Karpas-422 (cell line): ENCODE measurements around the gene ITGAL. TPM values are rescaled to one million over a fixed set of nuclear protein-coding genes. Genes with fewer than 3 reads are reported as not detected.

Source experiments
- DNase-seq: peaks from one replicate; pipeline ENCODE4 v3.0.0-alpha.2; 2015
- H2AFZ ChIP-seq: fragments of 200-600 bp; sonication (generic); 2 replicates; pipeline ENCODE4 v1.6.1; 2014; ENCODE audit warnings: antibody characterized with exemption, low read length, mixed read lengths
- H3K27ac ChIP-seq: fragments of 200-600 bp; sonication (generic); 2 replicates; pipeline ENCODE4 v1.5.1; 2014; ENCODE audit warnings: mild to moderate bottlenecking, low read length, moderate library complexity
- H3K27me3 ChIP-seq: fragments of 200-600 bp; sonication (generic); 2 replicates; pipeline ENCODE4 v1.6.1; 2014; ENCODE audit warnings: low read length, mixed read lengths
- H3K36me3 ChIP-seq: fragments of 200-600 bp; sonication (generic); 2 replicates; pipeline ENCODE4 v1.6.1; 2014; ENCODE audit warnings: low read length, mixed read lengths; ENCODE audit not compliant: insufficient read depth
- H3K4me1 ChIP-seq: fragments of 200-600 bp; sonication (generic); 2 replicates; pipeline ENCODE4 v1.6.1; 2014; ENCODE audit warnings: mild to moderate bottlenecking, low read length, mixed read lengths
- H3K4me2 ChIP-seq: fragments of 200-600 bp; sonication (generic); 2 replicates; pipeline ENCODE4 v1.6.1; 2014; ENCODE audit warnings: low read length, low read depth, mild to moderate bottlenecking; ENCODE audit not compliant: poor library complexity, severe bottlenecking
- H3K4me3 ChIP-seq: fragments of 200-600 bp; sonication (generic); 2 replicates; pipeline ENCODE4 v1.5.1; 2014; ENCODE audit warnings: mild to moderate bottlenecking, antibody characterized with exemption, low read length, mixed read lengths
- H3K79me2 ChIP-seq: fragments of 200-600 bp; sonication (generic); 2 replicates; pipeline ENCODE4 v1.6.1; 2014; ENCODE audit warnings: mild to moderate bottlenecking, low read length, mixed read lengths
- H3K9ac ChIP-seq: fragments of 200-600 bp; sonication (generic); 2 replicates; pipeline ENCODE4 v1.6.0; 2014; ENCODE audit warnings: low read length
- H3K9me2 ChIP-seq: fragments of 200-600 bp; sonication (generic), shearing (Covaris generic); replicated peaks from 2 replicates; pipeline ENCODE4 v1.6.0; 2014; ENCODE audit warnings: mild to moderate bottlenecking, low read length, moderate library complexity; ENCODE audit not compliant: insufficient read depth
- H3K9me3 ChIP-seq: fragments of 300-700, 200-600 bp; sonication (generic); 2 replicates; pipeline ENCODE4 v1.6.1; 2014; ENCODE audit warnings: low read length, mixed read lengths
- H4K20me1 ChIP-seq: fragments of 200-600 bp; sonication (generic); 2 replicates; pipeline ENCODE4 v1.6.1; 2014; ENCODE audit warnings: mild to moderate bottlenecking, antibody characterized with exemption, low read length, low read depth; ENCODE audit not compliant: insufficient read depth
- total RNA-seq: library from RNA; depleted of rRNA; stranded (reverse); fragments of >200 nt; shearing (Covaris generic); gene quantifications from 2 replicates; pipeline ENCODE4 v1.2.3, GENCODE V29; 2014; ENCODE audit warnings: low replicate concordance

Gene ITGAL
- total RNA-seq, 1 experiment from 2014 or later, result 0.07 TPM

DNA sequence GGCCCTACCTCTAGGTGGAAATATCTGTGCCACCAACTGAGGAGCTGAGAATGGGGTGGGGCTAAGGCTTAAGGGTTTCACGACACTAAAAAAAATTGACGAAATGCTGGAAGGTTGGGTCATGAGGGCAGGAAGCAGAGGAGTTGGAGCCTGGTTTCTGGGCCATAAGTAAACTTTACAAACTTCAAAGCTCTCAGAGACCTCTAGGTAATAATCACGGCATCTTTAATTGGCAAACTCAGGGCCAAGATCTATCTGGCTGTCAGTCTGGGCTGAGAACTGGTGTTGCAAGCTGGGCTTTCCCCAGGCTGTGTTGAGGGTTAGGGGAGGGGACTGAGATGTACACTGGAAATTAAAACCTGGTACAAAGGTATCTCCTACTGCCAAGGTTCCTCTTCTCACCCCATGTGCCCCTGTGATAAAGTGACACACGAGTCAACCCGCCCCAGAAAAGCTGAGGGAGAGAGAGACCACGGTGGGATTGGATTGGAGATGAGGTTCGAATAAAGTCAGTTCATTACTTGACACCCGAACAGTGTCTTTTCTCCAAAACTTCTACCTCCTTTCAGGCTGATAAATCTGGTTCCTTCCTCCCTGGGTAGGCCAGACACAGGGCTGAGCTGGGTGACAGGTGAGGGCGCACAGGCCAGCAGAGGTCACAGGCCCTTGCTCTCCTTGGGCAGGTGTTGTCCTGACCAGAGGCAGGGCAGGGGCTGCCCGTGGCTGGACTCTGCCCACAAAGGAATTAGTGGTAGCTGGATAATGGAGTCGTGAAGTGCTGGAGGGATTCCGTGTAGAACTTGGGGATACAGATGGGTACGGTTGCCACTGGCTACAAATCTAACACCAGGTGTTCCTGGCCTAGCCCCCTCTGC, 57.9 kb downstream of the ITGAL start:
- no peak for DNase-seq
- H3K36me3 ChIP-seq, result no peaks in the 10 kb centered on the region
- H3K9ac ChIP-seq, result no peak overlapping the region
- no peak overlapping the region for H3K27ac ChIP-seq
- no peaks in the 10 kb centered on the region for H3K27me3 ChIP-seq
- peaks cover 41% of the 10 kb centered on the region for H3K4me1 ChIP-seq
- H2AFZ ChIP-seq, result no peak overlapping the region
- H3K4me2 ChIP-seq, result no peak overlapping the region
- no peaks in the 10 kb centered on the region for H4K20me1 ChIP-seq
- H3K9me3 ChIP-seq, result no peaks in the 10 kb centered on the region
- H3K4me3 ChIP-seq, result no peak overlapping the region
- H3K79me2 ChIP-seq, result peaks cover 28% of the 10 kb centered on the region
- no peaks in the 10 kb centered on the region for H3K9me2 ChIP-seq

DNA sequence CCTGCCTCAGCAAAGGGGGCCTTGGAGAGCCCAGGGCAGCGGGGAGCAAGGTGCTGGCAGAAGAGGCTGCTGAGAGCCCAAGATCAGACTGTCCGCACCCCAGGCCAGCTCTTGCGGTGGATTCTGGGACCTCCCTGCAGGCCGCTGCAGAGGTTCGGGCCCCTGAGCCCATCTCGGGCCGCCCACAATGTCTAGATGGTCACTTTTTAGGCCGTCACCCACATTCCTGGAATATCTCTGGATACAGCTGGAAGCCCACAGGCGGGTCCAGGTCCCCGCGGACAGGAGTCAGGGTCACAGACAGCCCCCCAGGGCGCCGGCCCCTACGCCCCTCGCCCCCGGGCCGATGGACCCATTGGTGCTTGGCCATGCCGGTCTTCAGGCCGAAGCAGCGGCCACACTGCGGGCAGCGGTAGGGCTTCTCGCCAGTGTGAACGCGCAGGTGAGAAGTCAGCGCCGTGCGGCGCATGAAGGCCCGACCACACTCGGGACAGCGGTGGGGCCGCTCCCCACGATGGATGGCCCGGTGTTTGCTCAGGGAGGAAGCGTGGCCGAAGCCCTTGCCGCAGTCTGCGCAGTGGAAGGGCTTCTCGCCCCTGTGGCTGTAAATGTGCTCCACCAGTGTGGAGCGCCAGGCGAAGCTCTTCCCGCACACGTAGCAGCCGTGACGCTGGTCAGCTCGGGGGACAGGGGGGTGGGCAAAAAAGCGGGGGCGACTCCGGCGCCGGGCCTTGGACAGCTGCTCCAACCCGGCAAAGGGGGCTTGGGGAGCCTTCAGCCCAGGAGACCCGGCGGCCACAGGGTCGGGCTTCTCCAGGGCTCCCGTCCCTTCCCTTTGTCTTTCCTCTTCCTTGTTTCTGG, 60.0 kb downstream of the ITGAL start:
- DNase-seq, result no peak
- peaks cover 47% of the 10 kb centered on the region for H3K4me1 ChIP-seq

DNA sequence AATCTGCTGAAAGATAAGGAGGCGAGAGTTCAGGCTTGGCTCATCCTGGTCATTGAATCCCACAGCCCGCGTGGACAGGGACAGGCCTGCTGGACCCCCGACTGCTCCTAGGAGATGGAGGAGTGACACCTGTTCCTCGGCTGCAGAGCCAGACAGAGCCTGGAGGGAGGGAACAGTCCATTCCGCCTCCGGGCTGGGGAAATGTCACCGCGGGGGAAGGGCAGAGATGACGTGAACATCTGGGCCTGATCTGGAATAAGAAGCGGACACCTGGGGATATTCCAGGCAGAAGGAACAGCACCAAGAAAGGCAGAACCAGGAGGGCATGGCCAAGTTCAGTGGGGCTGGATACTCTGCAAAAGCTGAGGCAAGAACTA, 60.6 kb downstream of the ITGAL start:
- Histone ChIP-seq H3K4me3 (peak overlapping the region; percentile 90; the same call in 1 of the 2 replicates), H4K20me1 (no peaks in the 10 kb centered on the region), H2AFZ (no peak overlapping the region), H3K27ac (no peak overlapping the region), H3K9me2 (no peaks in the 10 kb centered on the region), H3K36me3 (no peaks in the 10 kb centered on the region), H3K79me2 (peaks cover 34% of the 10 kb centered on the region), H3K27me3 (no peaks in the 10 kb centered on the region), H3K4me1 (peaks cover 45% of the 10 kb centered on the region), H3K9me3 (no peaks in the 10 kb centered on the region), H3K4me2 (peak overlapping the region; percentile 93), H3K9ac (peak overlapping the region; percentile 81)
- DNase-seq, result no peak

More for the DNA sequence above, 60.0 kb downstream of the ITGAL start:
- no peak overlapping the region; the same call in 1 of the 2 replicates for H3K4me3 ChIP-seq
- no peaks in the 10 kb centered on the region for H3K9me2 ChIP-seq
- no peaks in the 10 kb centered on the region for H3K27me3 ChIP-seq
- H3K36me3 ChIP-seq, result no peaks in the 10 kb centered on the region
- H3K9me3 ChIP-seq, result no peaks in the 10 kb centered on the region
- H2AFZ ChIP-seq, result no peak overlapping the region
- peaks cover 34% of the 10 kb centered on the region for H3K79me2 ChIP-seq
- no peak overlapping the region for H3K4me2 ChIP-seq
- H3K27ac ChIP-seq, result no peak overlapping the region
- H4K20me1 ChIP-seq, result no peaks in the 10 kb centered on the region
- no peak overlapping the region for H3K9ac ChIP-seq

DNA sequence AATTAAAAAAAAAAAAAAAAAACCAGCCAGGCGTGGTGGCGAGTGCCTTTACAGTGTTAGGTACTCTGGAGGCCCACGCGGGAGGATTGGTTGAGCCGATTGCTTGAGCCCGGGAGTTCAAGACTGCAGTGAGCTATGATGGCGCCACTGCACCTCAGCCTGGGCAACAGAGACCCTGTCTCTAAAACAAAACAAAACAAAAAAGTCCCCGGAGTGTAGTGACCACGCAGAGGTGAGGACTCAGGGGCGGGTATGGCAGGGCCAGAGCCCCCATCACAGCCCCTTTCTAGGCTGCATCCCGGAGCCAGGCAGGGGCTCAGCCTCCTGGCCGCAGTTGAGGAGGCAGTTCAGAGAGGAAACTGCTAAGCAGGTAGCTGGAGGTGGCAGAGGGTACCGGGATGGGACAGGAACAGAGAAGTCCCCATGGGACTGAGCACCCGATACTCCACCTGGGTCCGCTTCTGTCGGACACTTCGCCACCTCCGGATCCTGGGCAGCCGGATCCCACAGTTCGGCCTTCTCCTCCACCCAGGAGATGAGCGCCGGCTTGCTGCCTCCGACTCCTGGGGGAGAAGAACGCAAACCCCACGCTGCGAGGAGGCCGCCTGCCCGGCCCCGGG, 61.3 kb downstream of the ITGAL start:
- Histone ChIP-seq H2AFZ (peak overlapping the region; percentile 17), H3K4me2 (peak overlapping the region; percentile 93), H3K4me3 (peak overlapping the region; percentile 90), H3K9me3 (no peaks in the 10 kb centered on the region), H3K9ac (peak overlapping the region; percentile 81), H3K36me3 (no peaks in the 10 kb centered on the region), H3K79me2 (peaks cover 34% of the 10 kb centered on the region), H3K27me3 (no peaks in the 10 kb centered on the region), H3K9me2 (no peaks in the 10 kb centered on the region), H4K20me1 (no peaks in the 10 kb centered on the region), H3K4me1 (peaks cover 45% of the 10 kb centered on the region), H3K27ac (peak overlapping the region; percentile 81)
- DNase-seq, result peak; percentile 76

DNA sequence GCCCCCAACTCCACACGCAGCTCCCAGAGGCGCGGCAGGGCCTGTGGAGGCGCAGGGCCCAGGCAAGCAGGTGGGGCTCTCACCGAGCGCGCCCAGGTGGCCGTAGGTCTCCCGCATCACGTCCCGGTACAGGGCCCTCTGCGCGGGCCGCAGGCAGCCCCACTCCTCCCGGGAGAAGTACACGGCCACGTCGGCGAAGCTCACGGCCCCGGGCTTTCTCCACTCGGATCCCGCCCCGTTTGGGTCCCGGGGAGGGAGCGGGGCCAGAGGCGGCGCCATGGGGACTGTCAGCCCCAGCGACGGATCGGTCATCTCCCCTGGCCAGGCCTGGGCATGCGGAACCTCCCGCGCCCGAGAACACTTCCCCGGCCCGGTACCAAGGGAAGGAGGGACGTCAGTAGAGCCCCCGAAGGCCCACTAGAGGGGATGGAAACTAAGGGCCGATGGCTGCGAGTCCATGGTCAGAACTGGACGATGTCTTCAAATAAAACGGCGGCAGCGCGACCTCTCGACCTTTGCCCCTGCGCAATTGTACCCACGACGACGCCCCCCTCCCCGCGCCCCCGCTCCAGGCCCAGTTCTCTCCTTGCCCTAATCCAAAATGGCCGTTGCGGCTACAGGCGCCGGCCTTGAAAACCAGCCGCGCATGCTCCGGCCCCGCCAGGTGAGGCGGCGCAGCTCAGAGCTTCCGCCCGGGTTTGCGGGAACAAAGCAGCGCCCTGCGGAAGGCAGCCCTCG, 62.0 kb downstream of the ITGAL start, which contains the start of gene ZNF747:
ZNF747 (minus strand) TSS at position 491 of the 738 bp plus-strand sequence; CDS start at position 312, 179 bp downstream.
- Histone ChIP-seq H4K20me1 (no peaks in the 10 kb centered on the region), H3K79me2 (peaks cover 34% of the 10 kb centered on the region), H3K9me3 (no peaks in the 10 kb centered on the region), H3K4me1 (peaks cover 45% of the 10 kb centered on the region), H3K4me2 (peak within 1 kb of the TSS; percentile 93), H3K27me3 (no peaks in the 10 kb centered on the region), H3K36me3 (no peaks in the 10 kb centered on the region), H3K4me3 (peak within 1 kb of the TSS; percentile 90), H3K27ac (peak within 1 kb of the TSS; percentile 81), H3K9me2 (no peaks in the 10 kb centered on the region), H2AFZ (peak within 1 kb of the TSS; percentile 17), H3K9ac (peak within 1 kb of the TSS; percentile 81)
- DNase-seq, result peak; percentile 97

DNA sequence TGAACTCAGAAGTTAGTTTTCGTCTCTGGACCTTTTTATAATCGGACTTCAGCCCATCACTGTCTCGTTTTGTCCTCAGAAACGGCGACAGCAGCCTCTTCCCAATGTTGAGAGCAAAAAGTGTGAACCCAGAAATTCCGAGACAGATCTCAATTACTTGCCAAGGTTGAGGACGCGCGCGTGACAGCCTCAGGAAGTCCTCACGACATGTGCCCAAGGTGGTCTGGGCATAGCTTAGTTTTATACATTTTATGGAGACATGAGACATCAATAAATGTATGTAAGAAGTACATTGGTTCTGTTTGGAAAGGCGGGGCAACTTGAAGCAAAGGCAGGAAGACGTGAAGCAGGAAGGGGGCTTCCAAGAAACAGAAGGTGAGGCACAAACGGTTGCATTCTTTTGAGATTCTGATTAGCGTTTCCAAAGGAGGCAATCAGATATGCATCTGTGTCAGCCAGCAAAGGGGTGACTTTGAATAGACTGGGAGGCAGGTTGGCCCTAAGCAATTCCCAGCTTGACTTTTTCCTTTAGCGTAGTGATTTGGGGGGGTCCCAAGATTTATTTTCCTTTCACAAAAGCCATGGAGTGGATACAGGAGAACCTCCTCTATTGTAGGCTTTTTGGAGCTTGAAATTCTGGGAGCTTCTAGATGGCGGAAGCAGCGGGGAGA, 62.7 kb downstream of the ITGAL start:
- peak overlapping the region; percentile 81 for H3K27ac ChIP-seq
- DNase-seq, result no peak
- peak overlapping the region; percentile 17; the same call in 1 of the 2 replicates for H2AFZ ChIP-seq
- peak overlapping the region; percentile 90 for H3K4me3 ChIP-seq
- H3K79me2 ChIP-seq, result peaks cover 34% of the 10 kb centered on the region
- no peaks in the 10 kb centered on the region for H3K27me3 ChIP-seq
- peak overlapping the region; percentile 93 for H3K4me2 ChIP-seq
- H3K36me3 ChIP-seq, result no peaks in the 10 kb centered on the region
- peaks cover 52% of the 10 kb centered on the region for H3K4me1 ChIP-seq
- H3K9me2 ChIP-seq, result no peaks in the 10 kb centered on the region
- no peaks in the 10 kb centered on the region for H4K20me1 ChIP-seq
- no peaks in the 10 kb centered on the region for H3K9me3 ChIP-seq
- H3K9ac ChIP-seq, result peak overlapping the region; percentile 81

DNA sequence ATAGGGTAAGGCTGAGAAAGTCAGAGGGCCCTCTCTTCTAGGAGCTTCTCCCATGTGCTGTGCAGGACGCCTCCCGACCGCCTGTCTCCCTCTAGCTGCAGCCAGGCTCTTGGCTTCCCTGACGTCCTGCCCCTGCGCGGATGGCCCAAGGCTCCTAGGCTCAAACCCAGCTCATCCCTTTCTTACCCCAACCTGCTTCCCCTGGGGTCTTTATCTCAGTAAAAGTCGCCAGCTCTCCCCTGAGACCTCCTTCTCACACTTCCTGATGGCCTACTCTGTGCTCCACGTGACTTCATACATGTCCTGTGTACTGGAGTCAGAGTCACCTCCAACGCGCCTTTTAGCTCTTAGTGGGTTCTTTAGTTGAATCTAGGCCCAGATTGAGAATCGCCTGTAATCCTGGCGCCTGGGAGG, 63.2 kb downstream of the ITGAL start:
- Histone ChIP-seq H2AFZ (no peak overlapping the region), H3K4me1 (peaks cover 53% of the 10 kb centered on the region), H3K36me3 (no peaks in the 10 kb centered on the region), H3K9me3 (no peaks in the 10 kb centered on the region), H3K9ac (peak overlapping the region; percentile 81), H4K20me1 (no peaks in the 10 kb centered on the region), H3K27me3 (no peaks in the 10 kb centered on the region), H3K4me3 (peak overlapping the region; percentile 90), H3K4me2 (peak overlapping the region; percentile 93), H3K9me2 (no peaks in the 10 kb centered on the region), H3K27ac (peak overlapping the region; percentile 81), H3K79me2 (peaks cover 34% of the 10 kb centered on the region)
- DNase-seq, result peak; percentile 83
